ENCODE results near the gene RNF187.
A peak's percentile ranks its signal among the peaks of the same experiment; 100 is the strongest.

The RNF187 gene

GRCh38 chr1:228471762-228472398 lies 15.3 kb upstream of the RNF187 start:
- no peaks in the 10 kb centered on the region for H3K9me3 ChIP-seq (ENCODE audit: control insufficient read depth, insufficient read depth, low read length)
- H3K4me1 ChIP-seq (ENCODE audit: control insufficient read depth, insufficient read depth, low read length): peaks cover 4% of the 10 kb centered on the region
- WGBS (ENCODE audit: insufficient coverage, insufficient read length): no CpG with 5 or more reads among the region's 5 CpGs
- DNase-seq (ENCODE audit: low read depth, low spot score): no peak
- H3K27ac ChIP-seq (ENCODE audit: low read length): no peak overlapping the region
- H3K36me3 ChIP-seq (ENCODE audit: control insufficient read depth, insufficient read depth, low read length): no peaks in the 10 kb centered on the region
- no peak overlapping the region for H3K4me3 ChIP-seq (ENCODE audit: low read length)
- H3K27me3 ChIP-seq (ENCODE audit: control insufficient read depth, insufficient read depth, low read length): peaks cover 4% of the 10 kb centered on the region

GRCh38 chr1:228472655-228473054 lies 14.5 kb upstream of the RNF187 start:
- Histone ChIP-seq H3K4me3 (ENCODE audit: low read length) (no peak overlapping the region), H3K27me3 (ENCODE audit: control insufficient read depth, insufficient read depth, low read length) (peaks cover 2% of the 10 kb centered on the region), H3K9me3 (ENCODE audit: control insufficient read depth, insufficient read depth, low read length) (no peaks in the 10 kb centered on the region), H3K36me3 (ENCODE audit: control insufficient read depth, insufficient read depth, low read length) (no peaks in the 10 kb centered on the region), H3K4me1 (ENCODE audit: control insufficient read depth, insufficient read depth, low read length) (peaks cover 9% of the 10 kb centered on the region), H3K27ac (ENCODE audit: low read length) (no peak overlapping the region)
- DNase-seq (ENCODE audit: low read depth, low spot score): no peak
- no CpG with 5 or more reads among the region's 7 CpGs for WGBS (ENCODE audit: insufficient coverage, insufficient read length)

GRCh38 chr1:228474507-228474906 lies 12.7 kb upstream of the RNF187 start:
- H3K27me3 ChIP-seq (ENCODE audit: control insufficient read depth, insufficient read depth, low read length): no peaks in the 10 kb centered on the region; the same call in none of the 2 replicates
- WGBS (ENCODE audit: insufficient coverage, insufficient read length): no CpG with 5 or more reads among the region's 3 CpGs
- no peak overlapping the region for H3K27ac ChIP-seq (ENCODE audit: low read length)
- H3K9me3 ChIP-seq (ENCODE audit: control insufficient read depth, insufficient read depth, low read length): no peaks in the 10 kb centered on the region
- DNase-seq (ENCODE audit: low read depth, low spot score): no peak
- no peak overlapping the region for H3K4me3 ChIP-seq (ENCODE audit: low read length)
- H3K4me1 ChIP-seq (ENCODE audit: control insufficient read depth, insufficient read depth, low read length): peaks cover 13% of the 10 kb centered on the region
- no peaks in the 10 kb centered on the region for H3K36me3 ChIP-seq (ENCODE audit: control insufficient read depth, insufficient read depth, low read length)

GRCh38 chr1:228475812-228476211 lies 11.4 kb upstream of the RNF187 start:
- Histone ChIP-seq H3K4me3 (ENCODE audit: low read length) (no peak overlapping the region), H3K4me1 (ENCODE audit: control insufficient read depth, insufficient read depth, low read length) (peaks cover 11% of the 10 kb centered on the region), H3K9me3 (ENCODE audit: control insufficient read depth, insufficient read depth, low read length) (no peaks in the 10 kb centered on the region), H3K27me3 (ENCODE audit: control insufficient read depth, insufficient read depth, low read length) (no peaks in the 10 kb centered on the region; the same call in none of the 2 replicates), H3K36me3 (ENCODE audit: control insufficient read depth, insufficient read depth, low read length) (no peaks in the 10 kb centered on the region), H3K27ac (ENCODE audit: low read length) (no peak overlapping the region)
- no peak for DNase-seq (ENCODE audit: low read depth, low spot score)
- no CpG with 5 or more reads among the region's 2 CpGs for WGBS (ENCODE audit: insufficient coverage, insufficient read length)

- DNase-seq (ENCODE audit: low read depth, low spot score): no peak
- no CpG with 5 or more reads among the region's 4 CpGs for WGBS (ENCODE audit: insufficient coverage, insufficient read length)
- no peaks in the 10 kb centered on the region for H3K36me3 ChIP-seq (ENCODE audit: control insufficient read depth, insufficient read depth, low read length)
- no peak overlapping the region for H3K4me3 ChIP-seq (ENCODE audit: low read length)
- H3K9me3 ChIP-seq (ENCODE audit: control insufficient read depth, insufficient read depth, low read length): no peaks in the 10 kb centered on the region
- no peak overlapping the region for H3K27ac ChIP-seq (ENCODE audit: low read length)
- peaks cover 10% of the 10 kb centered on the region for H3K4me1 ChIP-seq (ENCODE audit: control insufficient read depth, insufficient read depth, low read length)
- H3K27me3 ChIP-seq (ENCODE audit: control insufficient read depth, insufficient read depth, low read length): no peaks in the 10 kb centered on the region; the same call in none of the 2 replicates
Observed at GRCh38 chr1:228477263-228477662, 9.9 kb upstream of the RNF187 start.

GRCh38 chr1:228478326-228478725 lies 8.9 kb upstream of the RNF187 start:
- WGBS (ENCODE audit: insufficient coverage, insufficient read length): no CpG with 5 or more reads among the region's 4 CpGs
- Histone ChIP-seq H3K36me3 (ENCODE audit: control insufficient read depth, insufficient read depth, low read length) (no peaks in the 10 kb centered on the region), H3K9me3 (ENCODE audit: control insufficient read depth, insufficient read depth, low read length) (no peaks in the 10 kb centered on the region), H3K27me3 (ENCODE audit: control insufficient read depth, insufficient read depth, low read length) (no peaks in the 10 kb centered on the region; the same call in none of the 2 replicates), H3K4me3 (ENCODE audit: low read length) (no peak overlapping the region), H3K4me1 (ENCODE audit: control insufficient read depth, insufficient read depth, low read length) (peaks cover 10% of the 10 kb centered on the region), H3K27ac (ENCODE audit: low read length) (no peak overlapping the region)
- DNase-seq (ENCODE audit: low read depth, low spot score): no peak

GRCh38 chr1:228478912-228479711 lies 8.1 kb upstream of the RNF187 start:
- no peak overlapping the region for H3K4me3 ChIP-seq (ENCODE audit: low read length)
- no peak for DNase-seq (ENCODE audit: low read depth, low spot score)
- WGBS (ENCODE audit: insufficient coverage, insufficient read length): no CpG with 5 or more reads among the region's 10 CpGs
- peaks cover 10% of the 10 kb centered on the region for H3K4me1 ChIP-seq (ENCODE audit: control insufficient read depth, insufficient read depth, low read length)
- H3K36me3 ChIP-seq (ENCODE audit: control insufficient read depth, insufficient read depth, low read length): no peaks in the 10 kb centered on the region
- no peaks in the 10 kb centered on the region for H3K9me3 ChIP-seq (ENCODE audit: control insufficient read depth, insufficient read depth, low read length)
- no peaks in the 10 kb centered on the region; the same call in 1 of the 2 replicates for H3K27me3 ChIP-seq (ENCODE audit: control insufficient read depth, insufficient read depth, low read length)
- no peak overlapping the region for H3K27ac ChIP-seq (ENCODE audit: low read length)

- no peaks in the 10 kb centered on the region for H3K36me3 ChIP-seq (ENCODE audit: control insufficient read depth, insufficient read depth, low read length)
- H3K9me3 ChIP-seq (ENCODE audit: control insufficient read depth, insufficient read depth, low read length): no peaks in the 10 kb centered on the region
- WGBS (ENCODE audit: insufficient coverage, insufficient read length): no CpG with 5 or more reads among the region's 1 CpG
- H3K4me3 ChIP-seq (ENCODE audit: low read length): no peak overlapping the region
- H3K4me1 ChIP-seq (ENCODE audit: control insufficient read depth, insufficient read depth, low read length): peaks cover 10% of the 10 kb centered on the region
- H3K27ac ChIP-seq (ENCODE audit: low read length): no peak overlapping the region
- no peak for DNase-seq (ENCODE audit: low read depth, low spot score)
- no peaks in the 10 kb centered on the region; the same call in 1 of the 2 replicates for H3K27me3 ChIP-seq (ENCODE audit: control insufficient read depth, insufficient read depth, low read length)
Observed at GRCh38 chr1:228483789-228484188, 3.4 kb upstream of the RNF187 start.

- Histone ChIP-seq H3K4me3 (ENCODE audit: low read length) (peak overlapping the region; percentile 63), H3K36me3 (ENCODE audit: control insufficient read depth, insufficient read depth, low read length) (no peaks in the 10 kb centered on the region), H3K4me1 (ENCODE audit: control insufficient read depth, insufficient read depth, low read length) (0 out of 2 replicates have a peak, but pooled peaks cover 4% of the 10 kb centered on the region), H3K27me3 (ENCODE audit: control insufficient read depth, insufficient read depth, low read length) (no peaks in the 10 kb centered on the region; the same call in 1 of the 2 replicates), H3K9me3 (ENCODE audit: control insufficient read depth, insufficient read depth, low read length) (no peaks in the 10 kb centered on the region), H3K27ac (ENCODE audit: low read length) (no peak overlapping the region)
- no CpG with 5 or more reads among the region's 60 CpGs for WGBS (ENCODE audit: insufficient coverage, insufficient read length)
- peak; percentile 82 for DNase-seq (ENCODE audit: low read depth, low spot score)
Observed at GRCh38 chr1:228486596-228487335, 416 bp upstream of the RNF187 start.

- Histone ChIP-seq H3K4me1 (ENCODE audit: control insufficient read depth, insufficient read depth, low read length) (0 out of 2 replicates have a peak, but pooled peaks cover 4% of the 10 kb centered on the region), H3K27me3 (ENCODE audit: control insufficient read depth, insufficient read depth, low read length) (no peaks in the 10 kb centered on the region; the same call in 1 of the 2 replicates), H3K9me3 (ENCODE audit: control insufficient read depth, insufficient read depth, low read length) (no peaks in the 10 kb centered on the region), H3K36me3 (ENCODE audit: control insufficient read depth, insufficient read depth, low read length) (peaks cover 3% of the 10 kb centered on the region; the same call in 1 of the 2 replicates), H3K27ac (ENCODE audit: low read length) (no peak overlapping the region), H3K4me3 (ENCODE audit: low read length) (peak overlapping the region; percentile 63)
- no peak for DNase-seq (ENCODE audit: low read depth, low spot score)
- no CpG with 5 or more reads among the region's 18 CpGs for WGBS (ENCODE audit: insufficient coverage, insufficient read length)
Observed at GRCh38 chr1:228488125-228488817, 1.1 kb downstream of the RNF187 start.

All from iPS DF 6.9 (cell line).